Prostate gland (tissue), 2 donors: ENCODE results near the gene NEO1. TPM values are rescaled to one million over a fixed set of nuclear protein-coding genes. Genes with fewer than 3 reads are reported as not detected.

Experiments used
- DNase-seq: peaks from one replicate; pipeline ENCODE4 v3.0.0-alpha.2; 2019; ENCODE audit warnings: low spot score
- H3K27ac ChIP-seq, 2 donors: fragments of 200-600 bp; sonication (generic); 2 replicates each; pipeline ENCODE4 v1.5.1; 2017 to 2019
- H3K27me3 ChIP-seq: fragments of 200-600 bp; sonication (generic); replicated peaks from 2 replicates; pipeline ENCODE4 v1.5.1; 2019; ENCODE audit not compliant: insufficient read depth
- H3K36me3 ChIP-seq, 2 donors: fragments of 200-600 bp; sonication (generic); 1 replicate in 1 of 2; 2 replicates in 1 of 2; pipeline versions ENCODE4 v1.5.1 to v1.8.1; 2017 to 2019
- H3K4me1 ChIP-seq: fragments of 200-600 bp; sonication (generic); replicated peaks from 2 replicates; pipeline ENCODE4 v1.5.1; 2019
- H3K4me3 ChIP-seq, 2 donors: fragments of 200-600 bp; sonication (generic); 2 replicates each; pipeline ENCODE4 v1.5.1; 2017 to 2019
- H3K9me3 ChIP-seq: fragments of 200-600 bp; sonication (generic); 2 replicates; pipeline ENCODE4 v1.5.1; 2017
- CTCF ChIP-seq, 4 experiments: fragments of 200-600 bp in 2 of 4; fragments of 450-650 bp in 2 of 4; sonication (generic) in 2 of 4; IDR thresholded peaks; 1 replicate in 3 of 4; 2 replicates in 1 of 4; pipeline ENCODE4 v1.5.1; 2016 to 2019; ENCODE audit warnings: antibody characterized with exemption in 4 of 4, mild to moderate bottlenecking in 2 of 4, moderate library complexity in 2 of 4
- POLR2A ChIP-seq: fragments of 450-650 bp; IDR thresholded peaks from one replicate; pipeline ENCODE4 v1.6.1; 2016; ENCODE audit warnings: antibody characterized with exemption, mild to moderate bottlenecking
- POLR2AphosphoS5 ChIP-seq: sonication (generic); formaldehyde crosslinking; IDR thresholded peaks from one replicate; pipeline ENCODE4 v1.6.1; 2017; ENCODE audit warnings: antibody characterized with exemption
- WGBS: methylation state at CpG from one replicate; pipeline ENCODE4 v1.1.5; 2018; 5-methylcytosine and 5-hydroxymethylcytosine counted together
- intact Hi-C: fragments of 100-400 bp; cut with DNase I; formaldehyde crosslinking; loops from one replicate; pipeline ENCODE4 v1.14.2; 2022
- total RNA-seq, 2 donors: library from RNA; depleted of rRNA; stranded (reverse); fragments of >200 nt; gene quantifications; one replicate each; pipeline ENCODE4 v1.1.0, GENCODE V29; 2016

The NEO1 gene
- total RNA-seq, 2 donors from 2014 or later: 75.0 to 80.7 TPM

- H3K9me3 ChIP-seq: no peaks in the 10 kb centered on the region
- H3K36me3 ChIP-seq: no peaks in the 10 kb centered on the region
- no peaks in the 10 kb centered on the region for H3K4me1 ChIP-seq
- DNase-seq: no peak
- WGBS: 63% methylated on average over 4 of the region's 4 CpGs
- no peak overlapping the region for H3K4me3 ChIP-seq
- H3K27ac ChIP-seq: no peak overlapping the region
- no peaks in the 10 kb centered on the region for H3K27me3 ChIP-seq
- intact Hi-C loops: no loop called here
- TF ChIP-seq POLR2A: no peak
- TF ChIP-seq POLR2AphosphoS5: no peak
- TF ChIP-seq CTCF (IDR thresholded peaks at IDR 0.05): peak in 2 of 4 experiments; percentile 29 to 38
These were observed 213.4 kb downstream of the NEO1 start for GRCh38 chr15:73265536-73266153.

GRCh38 chr15:73268457-73268856 lies 216.2 kb downstream of the NEO1 start:
- Histone ChIP-seq H3K36me3 (no peaks in the 10 kb centered on the region), H3K27me3 (no peaks in the 10 kb centered on the region), H3K27ac (no peak overlapping the region), H3K9me3 (no peaks in the 10 kb centered on the region), H3K4me1 (no peaks in the 10 kb centered on the region), H3K4me3 (no peak overlapping the region)
- DNase-seq: no peak
- intact Hi-C loops: no loop called here
- 90% methylated on average over 1 of the region's 1 CpG for WGBS
- no peak for TF ChIP-seq CTCF (IDR thresholded peaks at IDR 0.05)
- no peak for TF ChIP-seq POLR2A
- TF ChIP-seq POLR2AphosphoS5: no peak

GRCh38 chr15:73270366-73271097 lies 218.3 kb downstream of the NEO1 start:
- Histone ChIP-seq H3K4me1 (no peaks in the 10 kb centered on the region), H3K27ac (no peak overlapping the region), H3K36me3 (no peaks in the 10 kb centered on the region), H3K4me3 (no peak overlapping the region), H3K9me3 (no peaks in the 10 kb centered on the region), H3K27me3 (no peaks in the 10 kb centered on the region)
- intact Hi-C loops: no loop called here
- 79% methylated on average over 3 of the region's 3 CpGs for WGBS
- TF ChIP-seq POLR2AphosphoS5 (no peak), POLR2A (no peak), CTCF (IDR thresholded peaks at IDR 0.05) (no peak)
- DNase-seq: no peak

- peak; percentile 19 for DNase-seq
- intact Hi-C loops: loop anchor here (2.0 kb wide), 1 partner anchor 489 kb away; no protein-coding TSS in a partner anchor
- Histone ChIP-seq H3K27me3 (no peaks in the 10 kb centered on the region), H3K4me1 (no peaks in the 10 kb centered on the region), H3K27ac (no peak overlapping the region), H3K36me3 (no peaks in the 10 kb centered on the region), H3K4me3 (no peak overlapping the region), H3K9me3 (no peaks in the 10 kb centered on the region)
- WGBS: 36% methylated on average over 5 of the region's 5 CpGs
- peak; percentile 6 for TF ChIP-seq POLR2AphosphoS5
- TF ChIP-seq CTCF (IDR thresholded peaks at IDR 0.05): peak; percentile 35 to 66 (median 58)
- TF ChIP-seq POLR2A: no peak
These were observed 221.1 kb downstream of the NEO1 start for GRCh38 chr15:73273181-73274002.
